ENCODE measurements around the gene CINP.
"Not testable (repeated sequence)": the region's sequence is repeated elsewhere in the genome, so short reads cannot be mapped to it uniquely, and the experiment has no call there.

- not testable (repeated sequence) for TF ChIP-seq POLR2AphosphoS5, POLR2A (IDR thresholded peaks at IDR 0.05)
- TF ChIP-seq, protein P1, sequence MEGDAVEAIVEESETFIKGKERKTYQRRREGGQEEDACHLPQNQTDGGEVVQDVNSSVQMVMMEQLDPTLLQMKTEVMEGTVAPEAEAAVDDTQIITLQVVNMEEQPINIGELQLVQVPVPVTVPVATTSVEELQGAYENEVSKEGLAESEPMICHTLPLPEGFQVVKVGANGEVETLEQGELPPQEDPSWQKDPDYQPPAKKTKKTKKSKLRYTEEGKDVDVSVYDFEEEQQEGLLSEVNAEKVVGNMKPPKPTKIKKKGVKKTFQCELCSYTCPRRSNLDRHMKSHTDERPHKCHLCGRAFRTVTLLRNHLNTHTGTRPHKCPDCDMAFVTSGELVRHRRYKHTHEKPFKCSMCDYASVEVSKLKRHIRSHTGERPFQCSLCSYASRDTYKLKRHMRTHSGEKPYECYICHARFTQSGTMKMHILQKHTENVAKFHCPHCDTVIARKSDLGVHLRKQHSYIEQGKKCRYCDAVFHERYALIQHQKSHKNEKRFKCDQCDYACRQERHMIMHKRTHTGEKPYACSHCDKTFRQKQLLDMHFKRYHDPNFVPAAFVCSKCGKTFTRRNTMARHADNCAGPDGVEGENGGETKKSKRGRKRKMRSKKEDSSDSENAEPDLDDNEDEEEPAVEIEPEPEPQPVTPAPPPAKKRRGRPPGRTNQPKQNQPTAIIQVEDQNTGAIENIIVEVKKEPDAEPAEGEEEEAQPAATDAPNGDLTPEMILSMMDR (IDR thresholded peaks at IDR 0.05), result not testable (repeated sequence)
Measured at GRCh38 chr14:102329381-102329780, 33.3 kb downstream of the CINP start.
